Measurements from ENCODE around the gene LRWD1.
A peak's percentile ranks its signal among the peaks of the same experiment; 100 is the strongest.

GRCh38 chr7:102418592-102418991 is 46.2 kb upstream of the LRWD1 start:
- no peak for TF ChIP-seq POLR2A (IDR thresholded peaks at IDR 0.05; ENCODE audit: low read depth, low read length)
- no peak for TF ChIP-seq CTCF (conservative IDR thresholded peaks at IDR 0.05; ENCODE audit: low read depth, low read length)
- no peak for TF ChIP-seq MXI1 (IDR thresholded peaks at IDR 0.05; ENCODE audit: borderline replicate concordance, low read depth, low read length)
- TF ChIP-seq USF2 (IDR thresholded peaks at IDR 0.05; ENCODE audit: low read depth, low read length): no peak
- TF ChIP-seq RCOR1 (IDR thresholded peaks at IDR 0.05; ENCODE audit: insufficient replicate concordance, low read length): no peak
- TF ChIP-seq FOS (IDR thresholded peaks at IDR 0.05; ENCODE audit: low read depth, low read length): no peak
- no peak for TF ChIP-seq RAD21 (IDR thresholded peaks at IDR 0.05; ENCODE audit: low read length)
- TF ChIP-seq SMC3 (IDR thresholded peaks at IDR 0.05; ENCODE audit: low read depth, low read length): no peak
- no peak for TF ChIP-seq CEBPB (IDR thresholded peaks at IDR 0.05; ENCODE audit: low read depth, low read length)
- peak; percentile 81 for TF ChIP-seq MAFK (IDR thresholded peaks at IDR 0.05; ENCODE audit: low read depth, low read length)
- TF ChIP-seq NFE2L2 (IDR thresholded peaks at IDR 0.05; ENCODE audit: low read depth, low read length): no peak
- TF ChIP-seq CHD1 (IDR thresholded peaks at IDR 0.05; ENCODE audit: low read depth, low read length): no peak
- no peak for TF ChIP-seq ELK1 (IDR thresholded peaks at IDR 0.05; ENCODE audit: borderline replicate concordance, low read depth, low read length)

All from IMR-90 (cell line).